ENCODE data around the gene CDH5.

GRCh38 chr16:66406534-66407221, 40.2 kb downstream of the CDH5 start:
- TF ChIP-seq POLR2A (IDR thresholded peaks at IDR 0.05) (no peak), CTCF (IDR thresholded peaks at IDR 0.05) (peak; percentile 87 to 95 (median 90))
